ENCODE measurements around the gene PPP3R2. TPM values are rescaled to one million over a fixed set of nuclear protein-coding genes. Genes with fewer than 3 reads are reported as not detected.
"Not testable (repeated sequence)": the region's sequence is repeated elsewhere in the genome, so short reads cannot be mapped to it uniquely, and the experiment has no call there.

Gene PPP3R2
- total RNA-seq, 1 donor from 2014 or later, result not detected

DNA sequence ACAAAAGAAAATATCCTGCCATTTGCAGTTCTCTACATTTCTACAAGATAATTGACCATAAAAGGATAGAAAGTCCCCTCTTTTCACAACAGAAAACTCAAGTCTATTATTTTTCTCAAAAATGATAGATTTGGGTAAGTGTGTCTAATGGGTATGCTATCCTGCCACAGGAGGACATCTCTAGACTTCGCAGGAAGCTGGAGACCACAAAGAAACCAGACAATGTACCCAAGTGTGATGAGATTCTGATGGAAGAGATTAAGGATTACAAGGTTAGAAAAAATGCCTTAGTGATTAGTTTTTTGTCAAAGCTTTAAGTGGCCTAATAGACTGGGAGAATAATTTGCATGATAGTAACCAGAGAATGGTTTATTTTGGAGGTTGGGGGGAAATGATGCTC is 33.0 kb downstream of the PPP3R2 start:
- TF ChIP-seq, protein P1, sequence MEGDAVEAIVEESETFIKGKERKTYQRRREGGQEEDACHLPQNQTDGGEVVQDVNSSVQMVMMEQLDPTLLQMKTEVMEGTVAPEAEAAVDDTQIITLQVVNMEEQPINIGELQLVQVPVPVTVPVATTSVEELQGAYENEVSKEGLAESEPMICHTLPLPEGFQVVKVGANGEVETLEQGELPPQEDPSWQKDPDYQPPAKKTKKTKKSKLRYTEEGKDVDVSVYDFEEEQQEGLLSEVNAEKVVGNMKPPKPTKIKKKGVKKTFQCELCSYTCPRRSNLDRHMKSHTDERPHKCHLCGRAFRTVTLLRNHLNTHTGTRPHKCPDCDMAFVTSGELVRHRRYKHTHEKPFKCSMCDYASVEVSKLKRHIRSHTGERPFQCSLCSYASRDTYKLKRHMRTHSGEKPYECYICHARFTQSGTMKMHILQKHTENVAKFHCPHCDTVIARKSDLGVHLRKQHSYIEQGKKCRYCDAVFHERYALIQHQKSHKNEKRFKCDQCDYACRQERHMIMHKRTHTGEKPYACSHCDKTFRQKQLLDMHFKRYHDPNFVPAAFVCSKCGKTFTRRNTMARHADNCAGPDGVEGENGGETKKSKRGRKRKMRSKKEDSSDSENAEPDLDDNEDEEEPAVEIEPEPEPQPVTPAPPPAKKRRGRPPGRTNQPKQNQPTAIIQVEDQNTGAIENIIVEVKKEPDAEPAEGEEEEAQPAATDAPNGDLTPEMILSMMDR (IDR thresholded peaks at IDR 0.05; ENCODE audit: unreplicated experiment), result no peak

DNA sequence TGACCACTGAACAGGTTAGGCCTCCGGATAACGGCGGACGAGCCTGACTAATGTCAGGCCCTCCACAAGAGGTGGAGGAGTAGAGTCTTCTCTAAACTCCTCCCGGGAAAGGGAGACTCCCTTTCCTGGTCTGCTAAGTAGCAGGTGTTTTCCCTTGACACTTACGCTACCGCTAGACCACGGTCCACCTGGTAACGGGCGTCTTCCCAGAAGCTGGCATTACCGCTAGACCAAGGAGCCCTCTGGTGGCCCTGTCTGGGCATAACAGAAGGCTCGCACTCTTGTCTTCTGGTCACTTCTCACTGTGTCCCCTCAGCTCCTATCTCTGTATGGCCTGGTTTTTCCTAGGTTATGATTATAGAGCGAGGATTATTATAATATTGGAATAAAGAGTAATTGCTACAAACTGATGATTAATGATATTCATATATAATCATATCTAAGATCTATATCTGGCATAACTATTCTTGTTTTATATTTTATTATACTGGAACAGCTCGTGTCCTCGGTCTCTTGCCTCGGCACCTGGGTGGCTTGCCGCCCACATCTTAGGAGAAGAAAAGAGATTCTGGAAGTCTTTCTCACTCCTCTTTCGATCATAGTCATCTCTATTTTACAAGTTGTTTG is 45.2 kb downstream of the PPP3R2 start:
- H3K9me3 Mint-ChIP-seq (ENCODE audit: low read depth); H3K27ac Mint-ChIP-seq; H3K4me1 Mint-ChIP-seq (ENCODE audit: low read depth); DNase-seq (ENCODE audit: low spot score, unreplicated experiment); H3K27me3 Mint-ChIP-seq; H3K4me3 Mint-ChIP-seq (ENCODE audit: low read depth): not testable (repeated sequence)
- peaks cover 47% of the 10 kb centered on the region for H3K36me3 Mint-ChIP-seq (ENCODE audit: insufficient read depth)
- TF ChIP-seq, protein P1 (IDR thresholded peaks at IDR 0.05; ENCODE audit: unreplicated experiment), result peak; percentile 48

More for the DNA sequence above, 33.0 kb downstream of the PPP3R2 start:
- no peak for DNase-seq (ENCODE audit: low spot score, unreplicated experiment)
- Mint-ChIP-seq H3K4me1 (ENCODE audit: low read depth) (no peaks in the 10 kb centered on the region), H3K9me3 (ENCODE audit: low read depth) (peaks cover 26% of the 10 kb centered on the region), H3K36me3 (ENCODE audit: insufficient read depth) (peaks cover 64% of the 10 kb centered on the region), H3K27ac (no peak overlapping the region), H3K27me3 (no peaks in the 10 kb centered on the region), H3K4me3 (ENCODE audit: low read depth) (no peak overlapping the region)

DNA sequence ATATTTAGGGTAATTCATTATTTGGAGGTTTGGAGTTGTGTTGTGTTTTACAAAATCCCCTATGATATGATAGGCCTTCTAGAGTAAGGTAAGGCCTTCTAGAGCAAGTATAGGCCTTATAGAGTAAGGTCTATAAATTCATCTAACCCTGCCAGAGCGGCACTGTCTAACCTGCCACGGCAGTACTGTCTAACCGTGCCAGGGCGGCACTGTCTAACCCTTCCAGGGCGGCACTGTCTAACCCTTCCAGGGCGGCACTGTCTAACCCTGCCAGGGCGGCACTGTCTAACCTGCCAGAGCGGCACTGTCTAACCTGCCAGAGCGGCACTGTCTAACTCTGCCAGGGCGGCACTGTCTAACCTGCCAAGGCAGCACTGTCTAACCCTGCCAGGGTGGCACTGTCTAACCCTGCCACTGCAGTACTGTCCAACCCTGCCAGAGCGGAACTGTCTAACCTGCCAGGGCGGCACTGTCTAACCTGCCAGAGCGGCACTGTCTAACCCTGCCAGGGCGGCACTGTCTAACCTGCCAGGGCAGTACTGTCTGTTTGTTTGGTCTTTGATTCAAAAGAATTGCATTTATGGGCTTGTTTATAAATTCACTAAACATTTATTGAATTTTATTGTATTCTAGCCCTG is 51.6 kb downstream of the PPP3R2 start:
- peaks cover 32% of the 10 kb centered on the region for H3K36me3 Mint-ChIP-seq (ENCODE audit: insufficient read depth)
- DNase-seq (ENCODE audit: low spot score, unreplicated experiment), result no peak
- H3K27me3 Mint-ChIP-seq, result no peaks in the 10 kb centered on the region
- H3K27ac Mint-ChIP-seq, result no peak overlapping the region
- H3K4me1 Mint-ChIP-seq (ENCODE audit: low read depth), result no peaks in the 10 kb centered on the region
- TF ChIP-seq, protein P1 (IDR thresholded peaks at IDR 0.05; ENCODE audit: unreplicated experiment), result no peak
- H3K9me3 Mint-ChIP-seq (ENCODE audit: low read depth), result no peaks in the 10 kb centered on the region
- H3K4me3 Mint-ChIP-seq (ENCODE audit: low read depth), result no peak overlapping the region

Other genes with a start within 250 kb of the PPP3R2 start
- gene BAAT, start 210.0 kb downstream of the PPP3R2 start, total RNA-seq, result 0.36 TPM in 1 of 2 replicates, not detected in the other
- gene MRPL50, start 196.4 kb downstream of the PPP3R2 start, total RNA-seq, result 14.4 and 16.1 TPM in 2 replicates
- 31.4 and 32.5 TPM in 2 replicates for gene ZNF189, start 196.1 kb downstream of the PPP3R2 start, total RNA-seq
- not detected in 2 replicates for gene ALDOB, start 159.2 kb downstream of the PPP3R2 start, total RNA-seq
- gene RNF20, start 61.1 kb downstream of the PPP3R2 start, total RNA-seq, result 53.9 and 56.9 TPM in 2 replicates
- 0.42 and 0.48 TPM in 2 replicates for gene GRIN3A, start 143.7 kb upstream of the PPP3R2 start, total RNA-seq